Neural progenitor cell (in vitro differentiated cells): Measurements from ENCODE around the gene HLA-DQA2. TPM values are rescaled to one million over a fixed set of nuclear protein-coding genes. Genes with fewer than 3 reads are reported as not detected.

Source experiments
- DNase-seq: peaks from one replicate; pipeline ENCODE4 v3.0.0-alpha.2; 2016; ENCODE audit warnings: low spot score
- H2AFZ ChIP-seq: fragments of 200-600 bp; sonication (generic); replicated peaks from 2 replicates; pipeline ENCODE4 v1.6.1; 2016; ENCODE audit warnings: antibody characterized with exemption
- H3F3A ChIP-seq: fragments of 200-600 bp; sonication (generic); 2 replicates; pipeline ENCODE4 v1.6.1; 2016; ENCODE audit warnings: antibody characterized with exemption, low read depth
- H3K27ac ChIP-seq: fragments of 200-600 bp; sonication (generic); 2 replicates; pipeline ENCODE4 v1.5.1; 2016; ENCODE audit warnings: mild to moderate bottlenecking
- H3K27me3 ChIP-seq: fragments of 200-600 bp; sonication (generic); 2 replicates; pipeline ENCODE4 v1.6.1; 2016; ENCODE audit warnings: mild to moderate bottlenecking, moderate library complexity
- H3K36me3 ChIP-seq: fragments of 200-600 bp; sonication (generic); 2 replicates; pipeline ENCODE4 v1.5.1; 2016
- H3K4me1 ChIP-seq: fragments of 200-600 bp; sonication (generic); 2 replicates; pipeline ENCODE4 v1.6.1; 2016; ENCODE audit warnings: mixed run types
- H3K4me2 ChIP-seq: fragments of 200-600 bp; sonication (generic); 2 replicates; pipeline ENCODE4 v1.6.1; 2016
- H3K4me3 ChIP-seq: fragments of 200-600 bp; sonication (generic); 2 replicates; pipeline ENCODE4 v1.5.1; 2016
- H3K79me2 ChIP-seq: fragments of 200-600 bp; sonication (generic); 2 replicates; pipeline ENCODE4 v1.6.1; 2016; ENCODE audit warnings: low read depth
- H3K9ac ChIP-seq: fragments of 200-600 bp; sonication (generic); 2 replicates; pipeline ENCODE4 v1.6.1; 2016
- H3K9me3 ChIP-seq: fragments of 200-600 bp; sonication (generic); 2 replicates; pipeline ENCODE4 v1.5.1; 2016; ENCODE audit warnings: low read depth
- H4K20me1 ChIP-seq: fragments of 200-600 bp; sonication (generic); 2 replicates; pipeline ENCODE4 v1.6.1; 2016; ENCODE audit warnings: low read depth
- H3K27ac Mint-ChIP-seq: 3 replicates; pipeline ENCODE4 v1.8.0; 2021; ENCODE audit warnings: mixed read lengths
- H3K27me3 Mint-ChIP-seq: 2 replicates; pipeline ENCODE4 v1.8.0; 2022; ENCODE audit warnings: low read depth, mild to moderate bottlenecking, inconsistent platforms, moderate library complexity, mixed read lengths; ENCODE audit not compliant: insufficient read depth
- H3K36me3 Mint-ChIP-seq: 3 replicates; pipeline ENCODE4 v1.8.0; 2021; ENCODE audit warnings: mixed read lengths
- H3K4me1 Mint-ChIP-seq: 3 replicates; pipeline ENCODE4 v1.8.0; 2021; ENCODE audit warnings: mixed read lengths
- H3K4me3 Mint-ChIP-seq: 3 replicates; pipeline ENCODE4 v1.8.0; 2021; ENCODE audit warnings: mild to moderate bottlenecking, moderate library complexity, mixed read lengths
- H3K9me3 Mint-ChIP-seq: 3 replicates; pipeline ENCODE4 v1.8.0; 2020; ENCODE audit warnings: mixed read lengths
- CTCF ChIP-seq: fragments of 200-600 bp; sonication (generic); IDR thresholded peaks from 2 replicates; pipeline ENCODE4 v1.5.1; 2017; ENCODE audit warnings: antibody characterized with exemption, mild to moderate bottlenecking
- EZH2 ChIP-seq: fragments of 200-600 bp; sonication (generic); IDR thresholded peaks from 2 replicates; pipeline ENCODE4 v1.6.1; 2017; ENCODE audit warnings: antibody characterized with exemption, mild to moderate bottlenecking, moderate library complexity
- EZH2phosphoT487 ChIP-seq: fragments of 200-600 bp; sonication (generic); IDR thresholded peaks from 2 replicates; pipeline ENCODE4 v1.6.1; 2017; ENCODE audit warnings: antibody characterized with exemption
- total RNA-seq: library from RNA; depleted of rRNA; stranded (reverse); fragments of >200 nt; gene quantifications from 2 replicates; pipeline ENCODE4 v1.2.3, GENCODE V29; 2015; ENCODE audit warnings: low replicate concordance

Gene HLA-DQA2
- total RNA-seq, 1 donor from 2014 or later = not detected

- Histone ChIP-seq H4K20me1 (no peaks in the 10 kb centered on the region), H3K9ac (no peak overlapping the region), H3K4me3 (no peak overlapping the region), H3K27ac (no peak overlapping the region), H3K27me3 (no peaks in the 10 kb centered on the region), H3K9me3 (no peaks in the 10 kb centered on the region), H3K4me2 (no peak overlapping the region), H3K36me3 (no peaks in the 10 kb centered on the region), H3K79me2 (no peaks in the 10 kb centered on the region), H3K4me1 (no peaks in the 10 kb centered on the region), H3F3A (no peaks in the 10 kb centered on the region), H2AFZ (no peak overlapping the region)
- Mint-ChIP-seq H3K27me3 (peaks cover 3% of the 10 kb centered on the region), H3K9me3 (no peaks in the 10 kb centered on the region), H3K27ac (no peak overlapping the region), H3K4me3 (no peak overlapping the region), H3K36me3 (no peaks in the 10 kb centered on the region), H3K4me1 (no peaks in the 10 kb centered on the region)
- TF ChIP-seq EZH2phosphoT487 (no peak), EZH2 (no peak), CTCF (no peak)
- DNase-seq = no peak
Measured at GRCh38 chr6:32752580-32752979, 11.4 kb downstream of the HLA-DQA2 start.

- Histone ChIP-seq H4K20me1 (no peaks in the 10 kb centered on the region), H3K4me2 (no peak overlapping the region), H3K27me3 (no peaks in the 10 kb centered on the region), H3F3A (no peaks in the 10 kb centered on the region), H3K36me3 (no peaks in the 10 kb centered on the region), H3K9ac (no peak overlapping the region), H3K4me3 (no peak overlapping the region), H3K79me2 (no peaks in the 10 kb centered on the region), H2AFZ (no peak overlapping the region), H3K27ac (no peak overlapping the region), H3K4me1 (no peaks in the 10 kb centered on the region), H3K9me3 (no peaks in the 10 kb centered on the region)
- H3K27me3 Mint-ChIP-seq = peaks cover 3% of the 10 kb centered on the region
- H3K27ac Mint-ChIP-seq = no peak overlapping the region
- no peaks in the 10 kb centered on the region for H3K36me3 Mint-ChIP-seq
- TF ChIP-seq EZH2phosphoT487 = no peak
- TF ChIP-seq CTCF = no peak
- TF ChIP-seq EZH2 = no peak
- no peak overlapping the region for H3K4me3 Mint-ChIP-seq
- DNase-seq = no peak
- no peaks in the 10 kb centered on the region for H3K4me1 Mint-ChIP-seq
- H3K9me3 Mint-ChIP-seq = no peaks in the 10 kb centered on the region
Measured at GRCh38 chr6:32759669-32760068, 18.5 kb downstream of the HLA-DQA2 start.

- no peak for DNase-seq
- Mint-ChIP-seq H3K27me3 (no peaks in the 10 kb centered on the region), H3K27ac (no peak overlapping the region), H3K4me1 (no peaks in the 10 kb centered on the region), H3K36me3 (no peaks in the 10 kb centered on the region), H3K4me3 (no peak overlapping the region), H3K9me3 (no peaks in the 10 kb centered on the region)
- TF ChIP-seq EZH2phosphoT487 (no peak), EZH2 (no peak), CTCF (no peak)
- Histone ChIP-seq H3K4me2 (no peak overlapping the region), H3K9ac (no peak overlapping the region), H3K36me3 (no peaks in the 10 kb centered on the region), H3K4me3 (no peak overlapping the region), H3K4me1 (no peaks in the 10 kb centered on the region), H3K27me3 (no peaks in the 10 kb centered on the region), H3F3A (no peaks in the 10 kb centered on the region), H3K9me3 (no peaks in the 10 kb centered on the region), H3K79me2 (no peaks in the 10 kb centered on the region), H4K20me1 (no peaks in the 10 kb centered on the region), H3K27ac (no peak overlapping the region), H2AFZ (no peak overlapping the region)
Measured at GRCh38 chr6:32761072-32761471, 19.9 kb downstream of the HLA-DQA2 start.
